GM12874 (cell line): ENCODE results near the gene ST8SIA4.

Source experiments
- CTCF ChIP-seq: IDR thresholded peaks from 2 replicates; pipeline ENCODE4 v1.5.1; 2011; ENCODE audit warnings: low read depth, mild to moderate bottlenecking, control low read depth, low read length, moderate library complexity; ENCODE audit not compliant: insufficient read depth

ST8SIA4 gene

GRCh38 chr5:100758780-100759179 is 144.3 kb downstream of the ST8SIA4 start:
- no peak for TF ChIP-seq CTCF

- no peak for TF ChIP-seq CTCF
Measured at GRCh38 chr5:100758306-100758705, 144.8 kb downstream of the ST8SIA4 start.

- no peak for TF ChIP-seq CTCF
Measured at GRCh38 chr5:100757618-100758017, 145.5 kb downstream of the ST8SIA4 start.
